Measurements from ENCODE around the gene SPATS2L.

The SPATS2L gene

DNA sequence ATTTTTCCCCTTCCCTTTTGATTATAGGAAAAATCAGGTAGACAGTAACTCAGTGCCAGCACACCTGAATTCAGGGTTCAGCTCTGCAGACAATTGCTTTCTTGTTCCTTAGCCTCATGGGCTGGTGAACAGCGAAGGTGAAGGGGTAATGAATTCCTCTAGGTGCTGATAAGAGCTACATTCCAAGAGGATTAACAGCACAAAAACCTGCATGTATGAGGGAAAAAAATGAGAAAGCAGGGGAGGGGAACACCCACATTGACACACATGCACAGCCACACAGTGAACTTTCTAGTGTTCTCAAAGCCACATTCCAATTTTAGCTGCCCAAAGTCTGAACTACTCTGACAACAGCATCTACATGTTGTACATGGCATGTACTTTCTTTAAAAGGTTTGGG lies 46.1 kb downstream of the SPATS2L start:
- Histone ChIP-seq H3K4me3 (ENCODE audit: low read length) (no peak overlapping the region), H3K27me3 (replicated peaks; ENCODE audit: insufficient read depth, low read length) (no peaks in the 10 kb centered on the region), H3K9ac (ENCODE audit: low read length) (no peak overlapping the region), H3K9me3 (replicated peaks; ENCODE audit: insufficient read depth, low read length) (no peaks in the 10 kb centered on the region), H3K27ac (ENCODE audit: low read length) (no peak overlapping the region), H3K4me1 (ENCODE audit: low read length) (0 out of 2 replicates have a peak, but pooled peaks cover 3% of the 10 kb centered on the region), H2AFZ (ENCODE audit: low read length) (no peak overlapping the region), H3F3A (ENCODE audit: insufficient read depth, low read length) (no peaks in the 10 kb centered on the region), H4K20me1 (ENCODE audit: insufficient read depth, low read length) (no peaks in the 10 kb centered on the region), H3K4me2 (ENCODE audit: low read depth, low read length) (no peak overlapping the region), H3K36me3 (replicated peaks; ENCODE audit: insufficient read depth, low read length) (no peaks in the 10 kb centered on the region; the same call in 1 of the 2 replicates), H3K79me2 (ENCODE audit: low read length) (peaks cover 81% of the 10 kb centered on the region), H3K9me2 (replicated peaks; ENCODE audit: insufficient read depth, low read length) (no peaks in the 10 kb centered on the region)
- no peak for DNase-seq
- TF ChIP-seq, protein P1, sequence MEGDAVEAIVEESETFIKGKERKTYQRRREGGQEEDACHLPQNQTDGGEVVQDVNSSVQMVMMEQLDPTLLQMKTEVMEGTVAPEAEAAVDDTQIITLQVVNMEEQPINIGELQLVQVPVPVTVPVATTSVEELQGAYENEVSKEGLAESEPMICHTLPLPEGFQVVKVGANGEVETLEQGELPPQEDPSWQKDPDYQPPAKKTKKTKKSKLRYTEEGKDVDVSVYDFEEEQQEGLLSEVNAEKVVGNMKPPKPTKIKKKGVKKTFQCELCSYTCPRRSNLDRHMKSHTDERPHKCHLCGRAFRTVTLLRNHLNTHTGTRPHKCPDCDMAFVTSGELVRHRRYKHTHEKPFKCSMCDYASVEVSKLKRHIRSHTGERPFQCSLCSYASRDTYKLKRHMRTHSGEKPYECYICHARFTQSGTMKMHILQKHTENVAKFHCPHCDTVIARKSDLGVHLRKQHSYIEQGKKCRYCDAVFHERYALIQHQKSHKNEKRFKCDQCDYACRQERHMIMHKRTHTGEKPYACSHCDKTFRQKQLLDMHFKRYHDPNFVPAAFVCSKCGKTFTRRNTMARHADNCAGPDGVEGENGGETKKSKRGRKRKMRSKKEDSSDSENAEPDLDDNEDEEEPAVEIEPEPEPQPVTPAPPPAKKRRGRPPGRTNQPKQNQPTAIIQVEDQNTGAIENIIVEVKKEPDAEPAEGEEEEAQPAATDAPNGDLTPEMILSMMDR (IDR thresholded peaks at IDR 0.05; ENCODE audit: low read length) = no peak
- TF ChIP-seq EZH2phosphoT487 (IDR thresholded peaks at IDR 0.05; ENCODE audit: low read length) = no peak
- TF ChIP-seq EZH2 (optimal IDR thresholded peaks at IDR 0.05; ENCODE audit: low read depth, low read length) = no peak

DNA sequence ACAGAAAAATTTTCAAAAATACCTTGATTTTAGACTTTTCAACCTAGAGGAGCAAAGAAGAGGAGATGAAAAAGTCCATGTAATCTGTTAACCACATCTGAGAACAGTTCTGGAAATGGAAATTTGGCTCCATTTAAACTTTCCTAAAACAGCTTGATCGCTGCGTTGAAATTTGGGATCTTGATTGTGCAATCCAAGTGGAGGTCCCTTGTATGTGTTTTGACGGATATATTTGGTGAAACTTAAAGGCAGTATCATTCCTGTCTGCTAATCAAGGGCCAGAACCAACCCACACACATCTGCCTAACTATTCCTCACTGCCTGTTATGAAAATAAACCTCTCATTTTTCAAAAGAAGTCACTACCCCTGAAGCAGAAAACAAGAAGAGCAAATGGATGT lies 46.6 kb downstream of the SPATS2L start:
- no peaks in the 10 kb centered on the region for H3K27me3 ChIP-seq (replicated peaks; ENCODE audit: insufficient read depth, low read length)

DNA sequence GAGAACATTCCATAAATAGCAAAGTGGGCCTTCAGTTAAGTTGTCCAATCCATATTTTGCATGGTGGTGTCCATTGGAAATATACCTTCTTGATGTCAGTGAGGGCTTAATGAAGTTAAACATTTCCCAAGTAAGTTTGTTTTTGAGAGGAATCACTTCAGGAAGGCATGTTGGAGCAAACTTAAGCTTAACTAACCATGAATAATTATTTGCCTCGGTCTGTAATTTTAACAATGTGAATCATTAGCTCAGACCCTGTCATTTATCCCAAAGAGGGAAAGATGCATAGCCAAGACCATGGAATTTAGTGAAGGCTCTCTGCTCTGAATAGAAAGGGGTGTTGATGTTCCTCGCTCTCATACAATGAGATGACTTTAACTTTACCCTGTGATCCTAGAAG lies 47.4 kb downstream of the SPATS2L start:
- H3K9ac ChIP-seq (ENCODE audit: low read length) = no peak overlapping the region
- H2AFZ ChIP-seq (ENCODE audit: low read length) = no peak overlapping the region
- H3K9me3 ChIP-seq (replicated peaks; ENCODE audit: insufficient read depth, low read length) = no peaks in the 10 kb centered on the region
- no peak overlapping the region for H3K4me2 ChIP-seq (ENCODE audit: low read depth, low read length)
- TF ChIP-seq EZH2phosphoT487 (IDR thresholded peaks at IDR 0.05; ENCODE audit: low read length) (no peak), EZH2 (optimal IDR thresholded peaks at IDR 0.05; ENCODE audit: low read depth, low read length) (no peak)
- TF ChIP-seq, protein P1 (IDR thresholded peaks at IDR 0.05; ENCODE audit: low read length) = no peak
- H3F3A ChIP-seq (ENCODE audit: insufficient read depth, low read length) = no peaks in the 10 kb centered on the region
- no peak overlapping the region for H3K4me3 ChIP-seq (ENCODE audit: low read length)
- H3K36me3 ChIP-seq (replicated peaks; ENCODE audit: insufficient read depth, low read length) = no peaks in the 10 kb centered on the region; the same call in 1 of the 2 replicates
- H3K27ac ChIP-seq (ENCODE audit: low read length) = no peak overlapping the region
- no peaks in the 10 kb centered on the region for H3K9me2 ChIP-seq (replicated peaks; ENCODE audit: insufficient read depth, low read length)
- H3K4me1 ChIP-seq (ENCODE audit: low read length) = 0 out of 2 replicates have a peak, but pooled peaks cover 3% of the 10 kb centered on the region
- no peaks in the 10 kb centered on the region for H3K27me3 ChIP-seq (replicated peaks; ENCODE audit: insufficient read depth, low read length)
- peaks cover 80% of the 10 kb centered on the region for H3K79me2 ChIP-seq (ENCODE audit: low read length)
- H4K20me1 ChIP-seq (ENCODE audit: insufficient read depth, low read length) = no peaks in the 10 kb centered on the region
- DNase-seq = no peak

More for the DNA sequence above, 46.6 kb downstream of the SPATS2L start:
- TF ChIP-seq, protein P1 (IDR thresholded peaks at IDR 0.05; ENCODE audit: low read length) = no peak
- TF ChIP-seq EZH2 (optimal IDR thresholded peaks at IDR 0.05; ENCODE audit: low read depth, low read length) (no peak), EZH2phosphoT487 (IDR thresholded peaks at IDR 0.05; ENCODE audit: low read length) (no peak)
- Histone ChIP-seq H3K9ac (ENCODE audit: low read length) (no peak overlapping the region), H3F3A (ENCODE audit: insufficient read depth, low read length) (no peaks in the 10 kb centered on the region), H3K27ac (ENCODE audit: low read length) (no peak overlapping the region), H4K20me1 (ENCODE audit: insufficient read depth, low read length) (no peaks in the 10 kb centered on the region), H3K36me3 (replicated peaks; ENCODE audit: insufficient read depth, low read length) (no peaks in the 10 kb centered on the region; the same call in 1 of the 2 replicates), H3K4me1 (ENCODE audit: low read length) (0 out of 2 replicates have a peak, but pooled peaks cover 3% of the 10 kb centered on the region), H3K79me2 (ENCODE audit: low read length) (peaks cover 82% of the 10 kb centered on the region), H3K4me2 (ENCODE audit: low read depth, low read length) (no peak overlapping the region), H2AFZ (ENCODE audit: low read length) (no peak overlapping the region), H3K9me2 (replicated peaks; ENCODE audit: insufficient read depth, low read length) (no peaks in the 10 kb centered on the region), H3K9me3 (replicated peaks; ENCODE audit: insufficient read depth, low read length) (no peaks in the 10 kb centered on the region), H3K4me3 (ENCODE audit: low read length) (no peak overlapping the region)
- no peak for DNase-seq

Measured in MM.1S (cell line).